OCI-LY1 (cell line): ENCODE results near the gene SLC19A2.
"Not testable (repeated sequence)": the region's sequence is repeated elsewhere in the genome, so short reads cannot be mapped to it uniquely, and the experiment has no call there.

Experiments
- H2AFZ ChIP-seq: fragments of 200-600 bp; sonication (generic), shearing (Covaris generic); 2 replicates; pipeline ENCODE4 v1.6.0; 2014; ENCODE audit warnings: antibody characterized with exemption, mild to moderate bottlenecking, low read length
- H3F3A ChIP-seq: fragments of 200-600 bp; sonication (generic), shearing (Covaris generic); 2 replicates; pipeline ENCODE4 v1.6.0; 2014; ENCODE audit warnings: mild to moderate bottlenecking, antibody characterized with exemption, low read length, moderate library complexity; ENCODE audit not compliant: insufficient read depth
- H3K27ac ChIP-seq: fragments of 200-600 bp; sonication (generic); 2 replicates; pipeline ENCODE4 v1.5.1; 2014; ENCODE audit warnings: low read length, mixed run types, mild to moderate bottlenecking, low read depth; ENCODE audit not compliant: poor library complexity, severe bottlenecking
- H3K27me3 ChIP-seq: fragments of 200-600 bp; sonication (generic); 2 replicates; pipeline ENCODE4 v1.6.0; 2014; ENCODE audit warnings: antibody characterized with exemption, mild to moderate bottlenecking, low read length, moderate library complexity; ENCODE audit not compliant: insufficient read depth
- H3K36me3 ChIP-seq: fragments of 200-600 bp; sonication (generic); 2 replicates; pipeline ENCODE4 v1.6.1; 2014; ENCODE audit warnings: mild to moderate bottlenecking, antibody characterized with exemption, low read length, moderate library complexity, mixed read lengths; ENCODE audit not compliant: insufficient read depth
- H3K4me1 ChIP-seq: fragments of 200-600 bp; sonication (generic); 2 replicates; pipeline ENCODE4 v1.5.1; 2014; ENCODE audit warnings: mild to moderate bottlenecking, low read length, moderate library complexity; ENCODE audit not compliant: insufficient read depth, severe bottlenecking
- H3K4me2 ChIP-seq: fragments of 200-600 bp; sonication (generic), shearing (Covaris generic); 2 replicates; pipeline ENCODE4 v1.6.1; 2014; ENCODE audit warnings: low read length
- H3K4me3 ChIP-seq: fragments of 200-600 bp; sonication (generic); 2 replicates; pipeline ENCODE4 v1.5.1; 2014; ENCODE audit warnings: low read length, low read depth, mild to moderate bottlenecking, mixed read lengths; ENCODE audit not compliant: poor library complexity, severe bottlenecking
- H3K79me2 ChIP-seq: fragments of 200-600 bp; shearing (Covaris generic); 2 replicates; pipeline ENCODE4 v1.6.1; 2016; ENCODE audit warnings: mixed run types, low read length, mixed read lengths; ENCODE audit not compliant: insufficient read depth
- H3K9ac ChIP-seq: fragments of 200-600 bp; sonication (generic), shearing (Covaris generic); 2 replicates; pipeline ENCODE4 v1.6.1; 2014; ENCODE audit warnings: mild to moderate bottlenecking, low read length, mixed read lengths
- H3K9me2 ChIP-seq: fragments of 200-600 bp; sonication (generic), shearing (Covaris generic); 2 replicates; pipeline ENCODE4 v1.6.1; 2014; ENCODE audit warnings: low read depth, mild to moderate bottlenecking, low read length, mixed read lengths
- H3K9me3 ChIP-seq: fragments of 200-600 bp; shearing (Covaris generic); 2 replicates; pipeline ENCODE4 v1.6.1; 2014; ENCODE audit warnings: low read length, mixed read lengths
- H4K20me1 ChIP-seq: fragments of 200-600 bp; sonication (generic), shearing (Covaris generic); 2 replicates; pipeline ENCODE4 v1.6.0; 2016; ENCODE audit warnings: mild to moderate bottlenecking, low read length; ENCODE audit not compliant: insufficient read depth
- EZH2 ChIP-seq: fragments of 200-600 bp; sonication (generic), shearing (Covaris generic); IDR thresholded peaks from 2 replicates; pipeline ENCODE4 v1.8.0; 2017; ENCODE audit warnings: borderline replicate concordance, mixed run types, mild to moderate bottlenecking, antibody characterized with exemption, low read length, moderate library complexity, mixed read lengths
- TF ChIP-seq, protein P1 (sequence below): fragments of 200-600 bp; sonication (generic), shearing (Covaris generic); IDR thresholded peaks from 2 replicates; pipeline ENCODE4 v1.5.1; 2017; ENCODE audit warnings: mild to moderate bottlenecking, antibody characterized with exemption, low read length, moderate library complexity, mixed read lengths

The SLC19A2 gene

DNA sequence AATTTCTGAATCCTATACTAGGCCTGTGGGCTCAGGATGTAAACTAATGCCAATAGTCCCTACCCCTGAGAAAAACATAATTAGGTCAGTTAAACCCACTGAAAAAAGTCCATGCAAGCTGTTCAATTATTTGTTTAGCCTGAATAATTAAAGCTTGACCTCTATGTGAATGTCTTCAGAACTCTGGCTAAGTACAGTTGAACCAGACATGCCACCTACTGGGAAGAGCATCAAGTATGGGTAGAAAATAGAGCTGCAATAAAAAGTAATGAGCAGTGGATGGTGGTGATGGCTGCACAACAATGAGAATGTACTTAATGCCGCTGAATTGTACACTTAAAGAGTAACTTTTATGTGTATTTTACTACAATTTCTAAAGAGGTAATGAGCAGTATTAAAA lies 23.6 kb upstream of the SLC19A2 start:
- H3K4me1 ChIP-seq, result no peaks in the 10 kb centered on the region
- TF ChIP-seq EZH2, result no peak
- TF ChIP-seq, protein P1, sequence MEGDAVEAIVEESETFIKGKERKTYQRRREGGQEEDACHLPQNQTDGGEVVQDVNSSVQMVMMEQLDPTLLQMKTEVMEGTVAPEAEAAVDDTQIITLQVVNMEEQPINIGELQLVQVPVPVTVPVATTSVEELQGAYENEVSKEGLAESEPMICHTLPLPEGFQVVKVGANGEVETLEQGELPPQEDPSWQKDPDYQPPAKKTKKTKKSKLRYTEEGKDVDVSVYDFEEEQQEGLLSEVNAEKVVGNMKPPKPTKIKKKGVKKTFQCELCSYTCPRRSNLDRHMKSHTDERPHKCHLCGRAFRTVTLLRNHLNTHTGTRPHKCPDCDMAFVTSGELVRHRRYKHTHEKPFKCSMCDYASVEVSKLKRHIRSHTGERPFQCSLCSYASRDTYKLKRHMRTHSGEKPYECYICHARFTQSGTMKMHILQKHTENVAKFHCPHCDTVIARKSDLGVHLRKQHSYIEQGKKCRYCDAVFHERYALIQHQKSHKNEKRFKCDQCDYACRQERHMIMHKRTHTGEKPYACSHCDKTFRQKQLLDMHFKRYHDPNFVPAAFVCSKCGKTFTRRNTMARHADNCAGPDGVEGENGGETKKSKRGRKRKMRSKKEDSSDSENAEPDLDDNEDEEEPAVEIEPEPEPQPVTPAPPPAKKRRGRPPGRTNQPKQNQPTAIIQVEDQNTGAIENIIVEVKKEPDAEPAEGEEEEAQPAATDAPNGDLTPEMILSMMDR, result no peak
- H3K79me2 ChIP-seq, result no peaks in the 10 kb centered on the region
- H3K4me3 ChIP-seq, result no peak overlapping the region
- peaks cover 5% of the 10 kb centered on the region; the same call in 1 of the 2 replicates for H3K27me3 ChIP-seq
- H3K4me2 ChIP-seq, result no peak overlapping the region
- no peak overlapping the region for H3K9ac ChIP-seq
- H3K9me3 ChIP-seq, result no peaks in the 10 kb centered on the region
- no peaks in the 10 kb centered on the region for H3F3A ChIP-seq
- no peaks in the 10 kb centered on the region for H3K9me2 ChIP-seq
- H3K27ac ChIP-seq, result no peak overlapping the region
- no peaks in the 10 kb centered on the region for H3K36me3 ChIP-seq
- no peaks in the 10 kb centered on the region for H4K20me1 ChIP-seq
- no peak overlapping the region for H2AFZ ChIP-seq

DNA sequence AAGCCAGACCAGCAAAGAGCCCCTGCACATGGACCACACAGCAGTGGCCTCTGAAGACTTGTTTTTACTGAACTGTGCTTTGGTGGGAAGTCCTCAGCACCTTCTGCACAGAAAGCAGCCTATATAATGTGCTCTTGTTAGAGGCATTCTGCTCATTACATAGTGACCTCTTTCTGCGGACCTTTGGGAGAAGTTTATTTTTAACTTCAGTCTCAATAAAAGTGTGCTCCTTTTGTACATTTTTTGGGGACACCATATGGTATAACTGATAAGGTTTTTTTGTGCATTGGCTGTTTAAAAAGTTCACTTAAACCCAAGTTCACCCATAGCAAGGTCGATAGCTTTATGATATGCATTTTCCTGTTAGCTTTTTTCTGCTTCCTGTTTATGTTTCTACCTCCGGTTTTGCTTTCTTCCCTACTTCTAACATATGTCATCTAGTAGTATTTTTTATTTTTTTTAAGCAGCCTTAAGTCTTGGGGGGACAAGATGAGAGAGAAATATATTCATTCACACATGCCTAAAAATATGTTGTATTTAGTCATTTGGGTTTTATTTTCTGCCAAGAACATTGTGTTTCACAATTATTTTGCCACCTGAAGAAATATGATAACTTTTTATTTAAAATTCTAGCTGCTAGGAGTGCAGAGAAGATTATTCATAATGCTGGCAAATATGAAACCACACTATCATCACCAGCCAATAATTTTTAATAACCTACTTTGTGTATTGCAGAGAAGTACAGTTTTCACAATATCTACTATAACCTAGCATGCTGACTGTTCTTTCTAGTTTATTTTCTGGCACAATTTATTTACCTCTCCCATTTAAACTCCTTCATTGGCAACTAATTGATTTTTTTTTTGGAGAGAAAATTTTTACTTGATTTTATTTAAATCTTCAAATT lies 22.9 kb upstream of the SLC19A2 start:
- Histone ChIP-seq H2AFZ (no peak overlapping the region), H4K20me1 (no peaks in the 10 kb centered on the region)

DNA sequence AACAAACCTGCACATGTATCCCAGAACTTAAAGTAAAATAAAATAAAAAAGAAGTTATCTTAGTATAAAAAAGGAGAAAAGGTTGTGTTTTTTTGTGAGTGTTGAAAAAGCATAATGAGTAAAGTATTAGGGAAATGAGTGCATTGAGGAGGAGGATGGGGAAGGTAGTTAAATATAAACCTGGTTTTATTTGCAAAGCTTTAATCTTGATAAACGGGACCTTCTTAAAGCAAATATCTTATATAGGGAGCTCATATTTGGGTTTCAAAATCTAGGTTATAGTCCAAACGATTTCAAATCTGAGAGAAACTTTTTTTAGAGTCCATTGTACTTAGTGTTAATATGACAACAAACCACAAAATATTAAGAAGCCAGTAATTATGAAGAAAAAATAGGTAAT lies 21.7 kb upstream of the SLC19A2 start:
- Histone ChIP-seq H3K27me3 (peaks cover 5% of the 10 kb centered on the region; the same call in 1 of the 2 replicates), H3K9me2 (no peaks in the 10 kb centered on the region), H3K4me1 (no peaks in the 10 kb centered on the region), H3K9ac (no peak overlapping the region), H3K27ac (no peak overlapping the region), H3K4me2 (no peak overlapping the region), H3K4me3 (no peak overlapping the region), H3K79me2 (no peaks in the 10 kb centered on the region), H2AFZ (no peak overlapping the region), H3K9me3 (no peaks in the 10 kb centered on the region), H3K36me3 (no peaks in the 10 kb centered on the region), H4K20me1 (no peaks in the 10 kb centered on the region), H3F3A (no peaks in the 10 kb centered on the region)
- no peak for TF ChIP-seq EZH2
- TF ChIP-seq, protein P1, result no peak

More for the DNA sequence above, 22.9 kb upstream of the SLC19A2 start:
- no peak for TF ChIP-seq EZH2
- TF ChIP-seq, protein P1, result no peak
- Histone ChIP-seq H3K36me3 (no peaks in the 10 kb centered on the region), H3K27ac (no peak overlapping the region), H3F3A (no peaks in the 10 kb centered on the region), H3K79me2 (no peaks in the 10 kb centered on the region), H3K4me3 (no peak overlapping the region), H3K9me2 (no peaks in the 10 kb centered on the region), H3K4me1 (no peaks in the 10 kb centered on the region), H3K4me2 (no peak overlapping the region), H3K27me3 (peaks cover 5% of the 10 kb centered on the region; the same call in 1 of the 2 replicates), H3K9ac (no peak overlapping the region), H3K9me3 (no peaks in the 10 kb centered on the region)

DNA sequence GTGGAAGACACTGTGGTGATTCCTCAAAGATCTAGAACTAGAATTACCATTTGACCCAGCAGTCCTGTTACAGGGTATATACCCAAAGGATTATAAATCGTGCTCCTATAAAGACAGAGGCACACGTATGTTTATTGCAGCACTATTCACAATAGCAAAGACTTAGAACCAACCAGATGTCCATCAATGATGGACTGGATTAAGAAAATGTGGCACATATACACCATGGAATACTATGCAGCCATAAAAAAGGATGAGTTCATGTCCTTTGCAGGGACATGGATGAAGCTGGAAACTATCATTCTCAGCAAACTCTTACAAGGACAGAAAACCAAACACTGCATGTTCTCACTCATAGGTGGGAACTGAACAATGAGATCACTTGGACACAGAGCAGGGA lies 17.9 kb upstream of the SLC19A2 start:
- not testable (repeated sequence) for H3K27ac ChIP-seq

More for the DNA sequence above, 17.9 kb upstream of the SLC19A2 start:
- H3K4me3 ChIP-seq, H2AFZ ChIP-seq, H4K20me1 ChIP-seq, H3K79me2 ChIP-seq, H3K9me3 ChIP-seq, H3K9me2 ChIP-seq, H3K9ac ChIP-seq, H3K4me1 ChIP-seq, H3K36me3 ChIP-seq, H3K4me2 ChIP-seq, H3K27me3 ChIP-seq, H3F3A ChIP-seq: not testable (repeated sequence)
